ENCODE measurements around the gene PRKCH. TPM values are rescaled to one million over a fixed set of nuclear protein-coding genes. Genes with fewer than 3 reads are reported as not detected.

PRKCH gene
- total RNA-seq, 1 experiment from 2014 or later, result 170 TPM

- H3K9ac ChIP-seq (ENCODE audit: low read length), result peak overlapping the region; percentile 76
- POLR2A ChIA-PET (ENCODE audit: unreplicated experiment), result interaction anchor here (0.6 to 1.2 kb wide), 8 partner anchors 24 to 771 kb away, joined by 3 to 11 read pairs (median 4); no protein-coding TSS in a partner anchor
- peak; percentile 28 for ATAC-seq
Measured at GRCh38 chr14:61322011-61322798, 826 bp downstream of the PRKCH start.

GRCh38 chr14:61322799-61323290 lies 1.5 kb downstream of the PRKCH start:
- H3K4me2 ChIP-seq (ENCODE audit: low read length), result peak overlapping the region; percentile 82
- intact Hi-C loops (cut with micrococcal nuclease), result loop anchor here (2.0 kb wide), 1 partner anchor 116 kb away; no protein-coding TSS in a partner anchor
- H3K9me3 ChIP-seq (ENCODE audit: low read length), result no peaks in the 10 kb centered on the region
- H3K9ac ChIP-seq (ENCODE audit: low read length), result peak overlapping the region; percentile 76
- peaks cover 12% of the 10 kb centered on the region; the same call in 1 of the 2 replicates for H4K20me1 ChIP-seq (ENCODE audit: low read length)
- peak overlapping the region; percentile 72 for H3K4me3 ChIP-seq (ENCODE audit: low read length)
- peaks cover 51% of the 10 kb centered on the region for H3K79me2 ChIP-seq (ENCODE audit: low read length)
- H3K27ac ChIP-seq (ENCODE audit: low read length), result peak overlapping the region; percentile 44
- H3K9me2 ChIP-seq (replicated peaks; ENCODE audit: low read length), result no peaks in the 10 kb centered on the region
- H3K4me1 ChIP-seq (ENCODE audit: insufficient read depth, low read length), result peaks cover 23% of the 10 kb centered on the region
- BruUV-seq (replicated peaks), result TSS peak; percentile 32
- CTCF ChIA-PET, result interaction anchor here (0.6 to 1.2 kb wide), 2 partner anchors 37 to 58 kb away, joined by 3 read pairs; no protein-coding TSS in a partner anchor
- ATAC-seq (peak; percentile 44), DNase-seq (peak; percentile 89)
- H2AFZ ChIP-seq (ENCODE audit: low read length), result peak overlapping the region; percentile 75
- H3F3A ChIP-seq (ENCODE audit: low read length, unreplicated experiment), result peaks cover 5% of the 10 kb centered on the region
- H3K27me3 ChIP-seq (ENCODE audit: low read length), result no peaks in the 10 kb centered on the region
- no peaks in the 10 kb centered on the region for H3K36me3 ChIP-seq (ENCODE audit: low read depth, low read length)
- TF ChIP-seq EZH2 (IDR thresholded peaks at IDR 0.05; ENCODE audit: low read length, unreplicated experiment), result no peak
- TF ChIP-seq EZH2phosphoT487 (IDR thresholded peaks at IDR 0.05; ENCODE audit: borderline replicate concordance, low read length), result no peak
- TF ChIP-seq CTCF (conservative IDR thresholded peaks at IDR 0.05; ENCODE audit: low read depth, low read length), result no peak
- POLR2A ChIA-PET (ENCODE audit: unreplicated experiment), result interaction anchor here (0.6 to 1.2 kb wide), 5 partner anchors 32 to 689 kb away, joined by 3 to 17 read pairs (median 4); no protein-coding TSS in a partner anchor

More at GRCh38 chr14:61322011-61322798, 826 bp downstream of the PRKCH start:
- Histone ChIP-seq H3K36me3 (ENCODE audit: low read depth, low read length) (no peaks in the 10 kb centered on the region), H3K9me3 (ENCODE audit: low read length) (no peaks in the 10 kb centered on the region), H3K27me3 (ENCODE audit: low read length) (no peaks in the 10 kb centered on the region), H3F3A (ENCODE audit: low read length, unreplicated experiment) (peaks cover 5% of the 10 kb centered on the region), H3K4me3 (ENCODE audit: low read length) (peak overlapping the region; percentile 72), H4K20me1 (ENCODE audit: low read length) (peaks cover 12% of the 10 kb centered on the region; the same call in 1 of the 2 replicates), H3K4me1 (ENCODE audit: insufficient read depth, low read length) (peaks cover 23% of the 10 kb centered on the region), H3K9me2 (replicated peaks; ENCODE audit: low read length) (no peaks in the 10 kb centered on the region), H3K27ac (ENCODE audit: low read length) (peak overlapping the region; percentile 44), H3K79me2 (ENCODE audit: low read length) (peaks cover 45% of the 10 kb centered on the region), H3K4me2 (ENCODE audit: low read length) (peak overlapping the region; percentile 82), H2AFZ (ENCODE audit: low read length) (peak overlapping the region; percentile 75)
- intact Hi-C loops (cut with micrococcal nuclease), result loop anchor here (2.0 kb wide), 1 partner anchor 117 kb away; no protein-coding TSS in a partner anchor
- BruUV-seq (replicated peaks), result TSS peak; percentile 61
- no peak for TF ChIP-seq EZH2phosphoT487 (IDR thresholded peaks at IDR 0.05; ENCODE audit: borderline replicate concordance, low read length)
- no peak for TF ChIP-seq EZH2 (IDR thresholded peaks at IDR 0.05; ENCODE audit: low read length, unreplicated experiment)
- no peak for TF ChIP-seq CTCF (conservative IDR thresholded peaks at IDR 0.05; ENCODE audit: low read depth, low read length)
- CTCF ChIA-PET, result interaction anchor here (0.6 to 1.4 kb wide), 5 partner anchors 25 to 192 kb away, joined by 3 to 5 read pairs (median 3); no protein-coding TSS in a partner anchor
- peak; percentile 85 for DNase-seq
